Measurements from ENCODE around the gene KRTAP4-3. TPM values are rescaled to one million over a fixed set of nuclear protein-coding genes. Genes with fewer than 3 reads are reported as not detected.

Gene KRTAP4-3
- total RNA-seq, 1 experiment from 2014 or later = not detected

- CTCF ChIA-PET = no interaction called here
- Histone ChIP-seq H3K4me3 (ENCODE audit: low read depth in 2 of 2, low read length in 2 of 2) (no peak overlapping the region), H3K27ac (ENCODE audit: low read length) (no peak overlapping the region), H3K36me3 (ENCODE audit: control insufficient read depth, insufficient read depth, low read length) (no peaks in the 10 kb centered on the region), H3K9me3 (ENCODE audit: control insufficient read depth, insufficient read depth, low read depth, low read length) (no peaks in the 10 kb centered on the region), H3K4me1 (ENCODE audit: control insufficient read depth, insufficient read depth, low read length) (no peaks in the 10 kb centered on the region), H3K27me3 (ENCODE audit: control insufficient read depth, insufficient read depth, low read length) (peaks cover 6% of the 10 kb centered on the region; the same call in 1 of the 2 replicates)
- BruUV-seq (replicated peaks) = no TSS peak
- no peak for TF ChIP-seq REST (IDR thresholded peaks at IDR 0.05; ENCODE audit: insufficient read depth in 1 of 2, low read depth in 2 of 2, low read length in 1 of 2)
- TF ChIP-seq TCF7L2 (IDR thresholded peaks at IDR 0.05; ENCODE audit: low read depth, low read length) = no peak
- no peak for TF ChIP-seq SIN3A (IDR thresholded peaks at IDR 0.05; ENCODE audit: borderline replicate concordance, insufficient read depth, low read depth, low read length)
- no peak for TF ChIP-seq CTCF (IDR thresholded peaks at IDR 0.05)
- no peak for TF ChIP-seq POLR2AphosphoS5 (IDR thresholded peaks at IDR 0.05; ENCODE audit: low read depth, low read length)
- in situ Hi-C loops (cut with HindIII; ENCODE audit: low pct_unique_long_range_greater_than_20kb, low sequenced_read_pairs) (no loop called here), intact Hi-C loops (cut with micrococcal nuclease; ENCODE audit: unreplicated experiment) (no loop called here)
- POLR2A ChIA-PET = no interaction called here
- no peak for DNase-seq (ENCODE audit: low read depth, low spot score)
- ATAC-seq = no peak
These were observed 460 bp downstream of the KRTAP4-3 start for GRCh38 chr17:41167561-41167960.

GRCh38 chr17:41163828-41164227, 4.2 kb downstream of the KRTAP4-3 start:
- BruUV-seq (replicated peaks) = no TSS peak
- H3K27ac ChIP-seq (ENCODE audit: low read length) = no peak overlapping the region
- H3K27me3 ChIP-seq (ENCODE audit: control insufficient read depth, insufficient read depth, low read length) = peaks cover 12% of the 10 kb centered on the region; the same call in 1 of the 2 replicates
- H3K4me1 ChIP-seq (ENCODE audit: control insufficient read depth, insufficient read depth, low read length) = no peaks in the 10 kb centered on the region
- H3K9me3 ChIP-seq (ENCODE audit: control insufficient read depth, insufficient read depth, low read depth, low read length) = no peaks in the 10 kb centered on the region
- H3K4me3 ChIP-seq (ENCODE audit: low read depth in 2 of 2, low read length in 2 of 2) = no peak overlapping the region
- intact Hi-C loops (cut with micrococcal nuclease; ENCODE audit: unreplicated experiment) (no loop called here), in situ Hi-C loops (cut with HindIII; ENCODE audit: low pct_unique_long_range_greater_than_20kb, low sequenced_read_pairs) (no loop called here)
- TF ChIP-seq POLR2AphosphoS5 (IDR thresholded peaks at IDR 0.05; ENCODE audit: low read depth, low read length) (no peak), SIN3A (IDR thresholded peaks at IDR 0.05; ENCODE audit: borderline replicate concordance, insufficient read depth, low read depth, low read length) (no peak), TCF7L2 (IDR thresholded peaks at IDR 0.05; ENCODE audit: low read depth, low read length) (no peak), REST (IDR thresholded peaks at IDR 0.05; ENCODE audit: insufficient read depth in 1 of 2, low read depth in 2 of 2, low read length in 1 of 2) (no peak), CTCF (IDR thresholded peaks at IDR 0.05) (no peak)
- ChIA-PET POLR2A (no interaction called here), CTCF (interaction anchor here (0.6 kb wide), 1 partner anchor 203 kb away, joined by 7 read pairs; no protein-coding TSS in a partner anchor)
- no peaks in the 10 kb centered on the region for H3K36me3 ChIP-seq (ENCODE audit: control insufficient read depth, insufficient read depth, low read length)
- ATAC-seq (no peak; the same call in 1 of the 2 replicates), DNase-seq (ENCODE audit: low read depth, low spot score) (no peak)
